ENCODE measurements around the gene SMC1B.

Gene SMC1B

GRCh38 chr22:45338795-45339194 is 74.6 kb downstream of the SMC1B start:
- TF ChIP-seq POLR2AphosphoS5 (IDR thresholded peaks at IDR 0.05; ENCODE audit: low read depth, low read length), result no peak
- no peak for TF ChIP-seq TAF1 (IDR thresholded peaks at IDR 0.05; ENCODE audit: low read depth, low read length)
- no peak for TF ChIP-seq POU2F2 (IDR thresholded peaks at IDR 0.05; ENCODE audit: low read depth, low read length)
- TF ChIP-seq SPI1 (IDR thresholded peaks at IDR 0.05; ENCODE audit: low read depth, low read length), result no peak
- TF ChIP-seq POLR2A (IDR thresholded peaks at IDR 0.05; ENCODE audit: low read depth, low read length), result no peak
- no peak for TF ChIP-seq PAX5 (IDR thresholded peaks at IDR 0.05; ENCODE audit: insufficient read depth, low read length, severe bottlenecking)
- no peak for FAIRE-seq
- no peak for DNase-seq (ENCODE audit: insufficient read length, low spot score)

- FAIRE-seq (no peak), DNase-seq (ENCODE audit: insufficient read length, low spot score) (no peak)
- TF ChIP-seq PAX5 (IDR thresholded peaks at IDR 0.05; ENCODE audit: insufficient read depth, low read length, severe bottlenecking) (no peak), TAF1 (IDR thresholded peaks at IDR 0.05; ENCODE audit: low read depth, low read length) (no peak), POLR2A (IDR thresholded peaks at IDR 0.05; ENCODE audit: low read depth, low read length) (no peak), POLR2AphosphoS5 (IDR thresholded peaks at IDR 0.05; ENCODE audit: low read depth, low read length) (no peak), POU2F2 (IDR thresholded peaks at IDR 0.05; ENCODE audit: low read depth, low read length) (no peak), SPI1 (IDR thresholded peaks at IDR 0.05; ENCODE audit: low read depth, low read length) (no peak)
Observed at GRCh38 chr22:45337536-45337935, 75.9 kb downstream of the SMC1B start.

- FAIRE-seq (no peak), DNase-seq (ENCODE audit: insufficient read length, low spot score) (no peak)
- TF ChIP-seq POLR2AphosphoS5 (IDR thresholded peaks at IDR 0.05; ENCODE audit: low read depth, low read length) (no peak), POLR2A (IDR thresholded peaks at IDR 0.05; ENCODE audit: low read depth, low read length) (no peak)
Observed at GRCh38 chr22:45336971-45337431, 76.4 kb downstream of the SMC1B start.

- DNase-seq (ENCODE audit: insufficient read length, low spot score), result no peak
- FAIRE-seq, result no peak
- no peak for TF ChIP-seq TAF1 (IDR thresholded peaks at IDR 0.05; ENCODE audit: low read depth, low read length)
- TF ChIP-seq POU2F2 (IDR thresholded peaks at IDR 0.05; ENCODE audit: low read depth, low read length), result no peak
- no peak for TF ChIP-seq SPI1 (IDR thresholded peaks at IDR 0.05; ENCODE audit: low read depth, low read length)
- TF ChIP-seq PAX5 (IDR thresholded peaks at IDR 0.05; ENCODE audit: insufficient read depth, low read length, severe bottlenecking), result no peak
- no peak for TF ChIP-seq POLR2A (IDR thresholded peaks at IDR 0.05; ENCODE audit: low read depth, low read length)
Observed at GRCh38 chr22:45335854-45336522, 77.4 kb downstream of the SMC1B start.

- DNase-seq (ENCODE audit: insufficient read length, low spot score), result no peak
- TF ChIP-seq SPI1 (IDR thresholded peaks at IDR 0.05; ENCODE audit: low read depth, low read length) (no peak), PAX5 (IDR thresholded peaks at IDR 0.05; ENCODE audit: insufficient read depth, low read length, severe bottlenecking) (no peak), TAF1 (IDR thresholded peaks at IDR 0.05; ENCODE audit: low read depth, low read length) (no peak), POLR2AphosphoS5 (IDR thresholded peaks at IDR 0.05; ENCODE audit: low read depth, low read length) (no peak), POLR2A (IDR thresholded peaks at IDR 0.05; ENCODE audit: low read depth, low read length) (no peak), POU2F2 (IDR thresholded peaks at IDR 0.05; ENCODE audit: low read depth, low read length) (no peak)
- FAIRE-seq, result no peak
Observed at GRCh38 chr22:45335021-45335818, 78.2 kb downstream of the SMC1B start.

GRCh38 chr22:45334528-45334927 is 78.9 kb downstream of the SMC1B start:
- TF ChIP-seq POLR2A (IDR thresholded peaks at IDR 0.05; ENCODE audit: low read depth, low read length) (no peak), POLR2AphosphoS5 (IDR thresholded peaks at IDR 0.05; ENCODE audit: low read depth, low read length) (no peak)
- FAIRE-seq (no peak), DNase-seq (ENCODE audit: insufficient read length, low spot score) (no peak)

- DNase-seq (ENCODE audit: insufficient read length, low spot score), result no peak
- no peak for FAIRE-seq
Observed at GRCh38 chr22:45334068-45334467, 79.3 kb downstream of the SMC1B start.

GRCh38 chr22:45332001-45332400 is 81.4 kb downstream of the SMC1B start:
- no peak for TF ChIP-seq POU2F2 (IDR thresholded peaks at IDR 0.05; ENCODE audit: low read depth, low read length)
- no peak for FAIRE-seq

More at GRCh38 chr22:45334068-45334467, 79.3 kb downstream of the SMC1B start:
- TF ChIP-seq POLR2AphosphoS5 (IDR thresholded peaks at IDR 0.05; ENCODE audit: low read depth, low read length) (no peak), PAX5 (IDR thresholded peaks at IDR 0.05; ENCODE audit: insufficient read depth, low read length, severe bottlenecking) (no peak), POU2F2 (IDR thresholded peaks at IDR 0.05; ENCODE audit: low read depth, low read length) (no peak), POLR2A (IDR thresholded peaks at IDR 0.05; ENCODE audit: low read depth, low read length) (no peak), SPI1 (IDR thresholded peaks at IDR 0.05; ENCODE audit: low read depth, low read length) (no peak), TAF1 (IDR thresholded peaks at IDR 0.05; ENCODE audit: low read depth, low read length) (no peak)

GRCh38 chr22:45331486-45331885 is 81.9 kb downstream of the SMC1B start:
- no peak for DNase-seq (ENCODE audit: insufficient read length, low spot score)
- FAIRE-seq, result no peak
- TF ChIP-seq POU2F2 (IDR thresholded peaks at IDR 0.05; ENCODE audit: low read depth, low read length), result no peak
- no peak for TF ChIP-seq POLR2A (IDR thresholded peaks at IDR 0.05; ENCODE audit: low read depth, low read length)
- TF ChIP-seq TAF1 (IDR thresholded peaks at IDR 0.05; ENCODE audit: low read depth, low read length), result no peak

More at GRCh38 chr22:45332001-45332400, 81.4 kb downstream of the SMC1B start:
- no peak for DNase-seq (ENCODE audit: insufficient read length, low spot score)

GRCh38 chr22:45330548-45330947 is 82.9 kb downstream of the SMC1B start:
- no peak for DNase-seq (ENCODE audit: insufficient read length, low spot score)
- FAIRE-seq, result no peak
- no peak for TF ChIP-seq PAX5 (IDR thresholded peaks at IDR 0.05; ENCODE audit: insufficient read depth, low read length, severe bottlenecking)
- no peak for TF ChIP-seq POU2F2 (IDR thresholded peaks at IDR 0.05; ENCODE audit: low read depth, low read length)
- no peak for TF ChIP-seq SPI1 (IDR thresholded peaks at IDR 0.05; ENCODE audit: low read depth, low read length)
- TF ChIP-seq POLR2A (IDR thresholded peaks at IDR 0.05; ENCODE audit: low read depth, low read length), result no peak
- TF ChIP-seq TAF1 (IDR thresholded peaks at IDR 0.05; ENCODE audit: low read depth, low read length), result no peak
- no peak for TF ChIP-seq POLR2AphosphoS5 (IDR thresholded peaks at IDR 0.05; ENCODE audit: low read depth, low read length)
